ENCODE data around the gene ETNK1.

The ETNK1 gene

DNA sequence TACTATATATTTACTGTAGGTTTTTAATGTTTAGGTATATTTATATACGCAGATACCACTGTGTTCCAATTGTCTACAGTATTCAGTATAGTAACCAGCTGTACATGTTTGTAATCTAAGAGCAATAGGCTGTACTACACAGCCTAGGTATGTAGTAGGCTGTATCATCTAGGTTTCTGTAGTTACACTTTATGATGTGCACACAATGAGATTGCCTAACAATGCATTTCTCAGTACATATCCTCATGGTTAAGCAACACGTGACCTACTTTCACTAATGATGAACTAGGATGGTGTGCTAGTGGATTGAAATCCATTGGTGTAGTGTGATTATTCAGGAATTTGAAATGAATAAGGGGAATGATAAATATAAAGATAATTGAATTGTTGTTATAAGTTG lies 77.7 kb downstream of the ETNK1 start:
- H3K4me3 ChIP-seq (replicated peaks; ENCODE audit: low read depth, low read length), result no peak overlapping the region
- no peak for DNase-seq (ENCODE audit: extremely low read depth, low read depth)
- TF ChIP-seq, protein P1, sequence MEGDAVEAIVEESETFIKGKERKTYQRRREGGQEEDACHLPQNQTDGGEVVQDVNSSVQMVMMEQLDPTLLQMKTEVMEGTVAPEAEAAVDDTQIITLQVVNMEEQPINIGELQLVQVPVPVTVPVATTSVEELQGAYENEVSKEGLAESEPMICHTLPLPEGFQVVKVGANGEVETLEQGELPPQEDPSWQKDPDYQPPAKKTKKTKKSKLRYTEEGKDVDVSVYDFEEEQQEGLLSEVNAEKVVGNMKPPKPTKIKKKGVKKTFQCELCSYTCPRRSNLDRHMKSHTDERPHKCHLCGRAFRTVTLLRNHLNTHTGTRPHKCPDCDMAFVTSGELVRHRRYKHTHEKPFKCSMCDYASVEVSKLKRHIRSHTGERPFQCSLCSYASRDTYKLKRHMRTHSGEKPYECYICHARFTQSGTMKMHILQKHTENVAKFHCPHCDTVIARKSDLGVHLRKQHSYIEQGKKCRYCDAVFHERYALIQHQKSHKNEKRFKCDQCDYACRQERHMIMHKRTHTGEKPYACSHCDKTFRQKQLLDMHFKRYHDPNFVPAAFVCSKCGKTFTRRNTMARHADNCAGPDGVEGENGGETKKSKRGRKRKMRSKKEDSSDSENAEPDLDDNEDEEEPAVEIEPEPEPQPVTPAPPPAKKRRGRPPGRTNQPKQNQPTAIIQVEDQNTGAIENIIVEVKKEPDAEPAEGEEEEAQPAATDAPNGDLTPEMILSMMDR (IDR thresholded peaks at IDR 0.05; ENCODE audit: low read depth, low read length, missing control alignments), result no peak

- DNase-seq (ENCODE audit: extremely low read depth, low read depth), result no peak
- H3K4me3 ChIP-seq (replicated peaks; ENCODE audit: low read depth, low read length), result no peak overlapping the region
- TF ChIP-seq, protein P1 (IDR thresholded peaks at IDR 0.05; ENCODE audit: low read depth, low read length, missing control alignments), result no peak
Measured at GRCh38 chr12:22709292-22709691, 84.3 kb downstream of the ETNK1 start.

DNA sequence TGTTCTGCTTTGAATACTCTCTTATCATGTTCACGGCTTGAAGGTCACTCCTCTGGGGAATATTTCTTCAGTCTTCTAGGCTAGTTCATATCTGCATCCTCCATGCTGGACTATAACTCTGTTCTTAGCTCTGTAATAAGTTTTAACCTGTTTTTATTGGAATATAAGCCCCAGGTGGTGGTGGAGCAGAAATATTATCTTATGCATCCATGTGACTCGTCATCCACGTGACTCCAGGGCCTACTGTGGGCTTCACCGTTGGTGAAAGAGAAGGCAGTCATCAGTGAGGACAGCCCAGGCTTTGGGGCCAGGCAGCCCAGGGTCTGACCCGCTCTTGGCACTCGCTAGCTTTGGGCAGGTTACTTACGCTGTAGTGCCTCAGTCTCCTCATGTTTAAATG lies 87.1 kb downstream of the ETNK1 start:
- TF ChIP-seq, protein P1 (IDR thresholded peaks at IDR 0.05; ENCODE audit: low read depth, low read length, missing control alignments), result no peak
- no peak overlapping the region for H3K4me3 ChIP-seq (replicated peaks; ENCODE audit: low read depth, low read length)
- DNase-seq (ENCODE audit: extremely low read depth, low read depth), result no peak

DNA sequence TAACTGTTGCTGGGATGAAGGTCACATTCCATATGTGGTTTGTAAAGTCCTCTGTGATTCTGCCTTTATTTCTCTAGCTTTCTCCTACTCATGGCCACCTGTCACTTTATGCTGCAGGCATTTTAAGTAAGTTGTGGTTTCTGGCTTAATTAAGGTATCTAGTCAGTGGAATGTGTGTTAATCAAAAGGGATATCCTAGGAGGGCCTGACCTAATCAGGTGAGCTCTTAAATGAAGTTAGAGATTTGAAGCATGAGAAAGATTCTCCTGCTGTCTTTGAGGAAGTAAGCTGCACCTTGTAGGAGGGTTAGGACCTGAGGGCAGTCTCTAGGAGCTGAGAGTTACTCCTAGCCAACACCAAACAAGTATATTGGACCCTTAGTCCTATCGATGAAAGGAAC lies 90.3 kb downstream of the ETNK1 start:
- H3K4me3 ChIP-seq (replicated peaks; ENCODE audit: low read depth, low read length), result no peak overlapping the region
- TF ChIP-seq, protein P1 (IDR thresholded peaks at IDR 0.05; ENCODE audit: low read depth, low read length, missing control alignments), result no peak
- DNase-seq (ENCODE audit: extremely low read depth, low read depth), result no peak

GRCh38 chr12:22719745-22720144 lies 94.8 kb downstream of the ETNK1 start:
- no peak for DNase-seq (ENCODE audit: extremely low read depth, low read depth)
- TF ChIP-seq, protein P1 (IDR thresholded peaks at IDR 0.05; ENCODE audit: low read depth, low read length, missing control alignments), result no peak
- H3K4me3 ChIP-seq (replicated peaks; ENCODE audit: low read depth, low read length), result no peak overlapping the region

GRCh38 chr12:22722081-22722480 lies 97.1 kb downstream of the ETNK1 start:
- TF ChIP-seq, protein P1 (IDR thresholded peaks at IDR 0.05; ENCODE audit: low read depth, low read length, missing control alignments), result no peak
- H3K4me3 ChIP-seq (replicated peaks; ENCODE audit: low read depth, low read length), result no peak overlapping the region

DNA sequence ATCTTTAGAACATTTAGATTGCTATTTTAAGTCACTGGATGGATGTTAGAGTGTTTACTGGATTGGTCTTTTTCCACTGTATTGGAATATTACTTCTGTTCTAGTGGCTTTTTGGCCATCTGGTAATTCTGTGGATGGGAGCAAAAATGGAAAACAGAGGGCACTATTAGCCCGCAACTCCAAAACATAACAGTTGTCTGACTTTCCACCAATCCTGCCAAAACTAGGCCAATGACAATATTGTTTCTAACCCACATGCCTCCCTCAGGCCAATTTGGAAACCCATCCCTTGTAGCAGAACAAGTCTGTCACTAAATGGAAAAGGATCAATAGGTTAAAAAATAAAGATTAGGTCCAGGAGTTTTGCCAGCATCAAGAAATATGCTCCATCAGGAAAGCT lies 97.8 kb downstream of the ETNK1 start:
- TF ChIP-seq, protein P1 (IDR thresholded peaks at IDR 0.05; ENCODE audit: low read depth, low read length, missing control alignments), result no peak
- H3K4me3 ChIP-seq (replicated peaks; ENCODE audit: low read depth, low read length), result no peak overlapping the region
- no peak for DNase-seq (ENCODE audit: extremely low read depth, low read depth)

More at GRCh38 chr12:22722081-22722480, 97.1 kb downstream of the ETNK1 start:
- DNase-seq (ENCODE audit: extremely low read depth, low read depth), result no peak
